Brain microvascular endothelial cell (primary cell): ENCODE results near the gene PROCR.

Source experiments
- DNase-seq: peaks from one replicate; pipeline ENCODE4 v3.0.0-alpha.2; 2020
- H3K27ac ChIP-seq: fragments of 250-450 bp; sonication (Bioruptor Pico); 2 replicates; pipeline ENCODE4 v1.5.1; 2020; ENCODE audit warnings: mild to moderate bottlenecking, moderate library complexity
- H3K27me3 ChIP-seq: fragments of 250-450 bp; sonication (Bioruptor Pico); replicated peaks from 2 replicates; pipeline ENCODE4 v1.5.1; 2020; ENCODE audit warnings: mild to moderate bottlenecking
- H3K36me3 ChIP-seq: fragments of 250-450 bp; sonication (Bioruptor Pico); replicated peaks from 2 replicates; pipeline ENCODE4 v1.5.1; 2020; ENCODE audit warnings: mild to moderate bottlenecking
- H3K4me3 ChIP-seq: 2 replicates; pipeline ENCODE4 v1.5.1; 2011; ENCODE audit warnings: low read depth, mild to moderate bottlenecking, control low read depth, low read length, moderate library complexity
- in situ Hi-C: cut with HindIII; loops from 2 replicates; pipeline ENCODE4 v1.10.0; 2017; ENCODE audit warnings: low sequenced_read_pairs, low pct_ligation_motif_present
- TF ChIP-seq, protein P1 (sequence below): IDR thresholded peaks from 2 replicates; pipeline ENCODE4 v1.5.1; 2011; ENCODE audit warnings: low read depth, mild to moderate bottlenecking, moderate library complexity, low read length, control low read depth, inconsistent platforms; ENCODE audit errors: missing control alignments

PROCR gene

DNA sequence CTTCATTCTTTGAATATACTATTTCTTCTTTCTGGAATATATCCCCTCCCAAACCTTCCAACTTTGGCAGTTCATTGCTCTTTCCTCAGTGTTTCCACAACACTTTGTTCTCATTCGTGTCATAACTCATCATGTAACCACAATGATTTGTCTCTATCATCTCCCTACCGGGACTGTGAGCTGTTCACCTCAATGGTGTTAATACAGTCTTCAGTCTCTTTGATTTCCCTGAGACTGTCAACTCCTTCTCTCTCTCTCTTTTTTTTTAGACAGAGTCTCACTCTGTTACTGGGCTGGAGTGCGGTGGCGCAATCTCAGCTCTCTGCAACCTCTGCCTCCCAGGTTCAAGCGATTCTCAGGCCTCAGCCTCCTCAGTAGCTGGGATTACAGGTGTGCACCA is 52.1 kb downstream of the PROCR start:
- TF ChIP-seq, protein P1, sequence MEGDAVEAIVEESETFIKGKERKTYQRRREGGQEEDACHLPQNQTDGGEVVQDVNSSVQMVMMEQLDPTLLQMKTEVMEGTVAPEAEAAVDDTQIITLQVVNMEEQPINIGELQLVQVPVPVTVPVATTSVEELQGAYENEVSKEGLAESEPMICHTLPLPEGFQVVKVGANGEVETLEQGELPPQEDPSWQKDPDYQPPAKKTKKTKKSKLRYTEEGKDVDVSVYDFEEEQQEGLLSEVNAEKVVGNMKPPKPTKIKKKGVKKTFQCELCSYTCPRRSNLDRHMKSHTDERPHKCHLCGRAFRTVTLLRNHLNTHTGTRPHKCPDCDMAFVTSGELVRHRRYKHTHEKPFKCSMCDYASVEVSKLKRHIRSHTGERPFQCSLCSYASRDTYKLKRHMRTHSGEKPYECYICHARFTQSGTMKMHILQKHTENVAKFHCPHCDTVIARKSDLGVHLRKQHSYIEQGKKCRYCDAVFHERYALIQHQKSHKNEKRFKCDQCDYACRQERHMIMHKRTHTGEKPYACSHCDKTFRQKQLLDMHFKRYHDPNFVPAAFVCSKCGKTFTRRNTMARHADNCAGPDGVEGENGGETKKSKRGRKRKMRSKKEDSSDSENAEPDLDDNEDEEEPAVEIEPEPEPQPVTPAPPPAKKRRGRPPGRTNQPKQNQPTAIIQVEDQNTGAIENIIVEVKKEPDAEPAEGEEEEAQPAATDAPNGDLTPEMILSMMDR = no peak
- H3K4me3 ChIP-seq = no peak overlapping the region
- in situ Hi-C loops = no loop called here
- no peak for DNase-seq
- H3K27ac ChIP-seq = no peak overlapping the region
- no peaks in the 10 kb centered on the region for H3K36me3 ChIP-seq
- peaks cover 24% of the 10 kb centered on the region for H3K27me3 ChIP-seq

DNA sequence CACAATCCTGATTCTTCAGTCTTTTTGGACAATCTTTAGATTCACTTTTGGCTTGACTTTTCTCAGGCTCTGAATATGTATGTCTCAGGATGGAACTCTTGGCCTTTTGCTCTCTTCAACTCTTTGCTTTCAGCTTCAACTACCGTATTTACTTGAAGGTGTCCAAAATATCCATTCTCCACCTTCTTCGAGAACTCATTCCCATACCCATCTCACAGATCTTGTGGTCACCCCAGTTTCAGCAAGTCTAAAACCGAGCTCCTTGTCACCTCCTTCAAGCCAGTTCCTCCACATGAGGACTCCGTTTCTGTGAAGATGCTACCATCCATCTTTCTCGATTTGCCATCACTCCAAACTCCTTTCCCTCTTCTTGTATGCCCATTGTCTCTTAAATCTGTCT is 52.7 kb downstream of the PROCR start:
- in situ Hi-C loops = no loop called here
- no peak for DNase-seq
- no peaks in the 10 kb centered on the region for H3K36me3 ChIP-seq
- TF ChIP-seq, protein P1 = no peak
- no peak overlapping the region for H3K27ac ChIP-seq
- peaks cover 24% of the 10 kb centered on the region for H3K27me3 ChIP-seq
- H3K4me3 ChIP-seq = no peak overlapping the region

DNA sequence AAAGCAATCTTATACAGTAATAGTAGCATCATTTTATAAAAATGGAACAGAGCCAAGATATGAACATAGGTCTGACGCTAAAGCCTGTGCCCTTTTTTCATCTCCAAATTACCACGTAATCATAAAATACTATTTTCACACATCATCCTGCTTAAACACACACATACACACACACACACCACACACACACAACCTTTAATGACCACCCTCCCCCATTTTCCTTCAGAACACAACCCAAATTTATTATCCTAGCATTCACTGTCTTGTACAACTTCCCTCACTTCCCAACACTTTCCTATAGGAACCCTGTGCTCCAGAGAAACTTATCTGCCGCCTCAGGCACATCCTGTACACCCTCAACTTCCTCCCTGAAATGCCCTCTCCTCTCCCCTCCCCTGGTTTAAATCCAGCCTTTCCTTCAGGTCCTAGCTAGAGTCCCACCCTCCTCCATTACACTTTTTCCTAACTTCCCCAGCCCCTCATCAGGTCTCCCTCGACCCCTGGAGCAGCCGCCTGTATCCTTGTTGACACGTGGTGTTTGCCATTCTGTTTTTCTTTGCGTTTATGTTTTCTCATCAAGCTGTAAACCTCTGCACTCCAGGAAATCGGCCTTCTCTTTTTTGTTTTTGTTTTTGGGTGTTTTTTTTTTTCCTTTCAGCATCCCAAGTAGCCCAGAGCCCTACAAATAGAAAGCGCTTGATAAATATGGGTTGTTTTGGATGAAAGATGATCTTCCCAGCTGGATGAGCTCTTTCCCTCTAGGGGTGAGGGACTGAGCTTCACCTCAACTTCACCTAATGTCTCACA is 53.6 kb downstream of the PROCR start:
- Histone ChIP-seq H3K27me3 (peaks cover 24% of the 10 kb centered on the region), H3K4me3 (no peak overlapping the region), H3K36me3 (no peaks in the 10 kb centered on the region), H3K27ac (no peak overlapping the region)
- TF ChIP-seq, protein P1 = no peak
- no peak for DNase-seq
- in situ Hi-C loops = no loop called here

DNA sequence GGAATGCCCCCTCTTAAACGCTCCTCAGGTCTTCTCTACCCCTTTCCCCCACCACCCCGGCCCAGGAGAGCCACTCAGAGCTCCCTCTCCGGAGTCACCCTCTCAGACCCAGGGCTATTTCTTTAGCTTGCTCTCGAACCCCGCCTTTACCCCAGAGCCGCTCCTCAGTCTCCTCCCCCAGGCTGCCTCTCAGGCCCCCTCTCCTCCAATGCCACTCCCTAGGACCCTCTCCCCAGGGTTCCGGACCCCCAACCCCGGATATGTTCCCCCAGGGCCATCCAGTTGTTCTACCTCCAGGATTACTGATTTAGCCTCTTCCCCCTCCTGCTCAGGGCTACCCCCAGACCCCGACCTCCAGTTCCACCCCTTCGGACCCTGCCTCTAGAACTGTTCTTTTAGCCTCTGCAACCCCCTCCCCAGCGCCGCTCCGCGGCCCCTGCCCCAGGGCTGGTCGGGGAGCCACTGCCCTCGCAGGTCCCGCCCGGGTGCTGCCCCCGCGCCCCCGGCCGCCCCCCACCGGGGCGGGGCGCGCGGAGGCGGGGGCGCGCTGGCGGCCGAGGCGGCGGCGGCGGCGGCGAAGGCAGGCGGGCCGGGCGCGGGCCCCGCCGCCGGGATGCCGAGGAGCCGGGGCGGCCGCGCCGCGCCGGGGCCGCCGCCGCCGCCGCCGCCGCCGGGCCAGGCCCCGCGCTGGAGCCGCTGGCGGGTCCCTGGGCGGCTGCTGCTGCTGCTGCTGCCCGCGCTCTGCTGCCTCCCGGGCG is 54.4 kb downstream of the PROCR start, which contains the start of gene MMP24:
Gene MMP24, plus strand, starts transcription at position 565 of the 758 bp plus-strand sequence. Its CDS starts 49 bp downstream, at position 614.
- H3K4me3 ChIP-seq = peak within 1 kb of the TSS; percentile 15
- TF ChIP-seq, protein P1 = no peak
- H3K36me3 ChIP-seq = no peaks in the 10 kb centered on the region
- H3K27ac ChIP-seq = no peak within 1 kb of the TSS
- in situ Hi-C loops = no loop called here
- peaks cover 24% of the 10 kb centered on the region for H3K27me3 ChIP-seq
- DNase-seq = no peak
